Measurements from ENCODE around the gene CKAP2L.

GRCh38 chr2:112784199-112785189 lies 20.1 kb upstream of the CKAP2L start, which contains the start of gene IL1A:
- TF ChIP-seq MAX (IDR thresholded peaks at IDR 0.05), result no peak
- TF ChIP-seq CREB1 (IDR thresholded peaks at IDR 0.05; ENCODE audit: low read depth), result no peak
- no peak for TF ChIP-seq REST (IDR thresholded peaks at IDR 0.05; ENCODE audit: low read depth)
- TF ChIP-seq TAF1 (IDR thresholded peaks at IDR 0.05; ENCODE audit: low read depth), result no peak
- no peak for TF ChIP-seq USF1 (IDR thresholded peaks at IDR 0.05)
- TF ChIP-seq CEBPB (IDR thresholded peaks at IDR 0.05), result no peak
- no peak for TF ChIP-seq NFIC (IDR thresholded peaks at IDR 0.05)
- TF ChIP-seq RAD21 (IDR thresholded peaks at IDR 0.05; ENCODE audit: low read depth), result no peak
- no peak for TF ChIP-seq EP300 (IDR thresholded peaks at IDR 0.05; ENCODE audit: borderline replicate concordance)
- TF ChIP-seq TCF12 (IDR thresholded peaks at IDR 0.05; ENCODE audit: low read depth), result no peak
- TF ChIP-seq EGR1 (IDR thresholded peaks at IDR 0.05), result no peak
- TF ChIP-seq FOXM1 (IDR thresholded peaks at IDR 0.05; ENCODE audit: borderline replicate concordance, low read depth), result no peak
- no peak for TF ChIP-seq ZBTB7A (IDR thresholded peaks at IDR 0.05; ENCODE audit: low read depth)
- TF ChIP-seq TEAD4 (IDR thresholded peaks at IDR 0.05), result no peak
